T-helper 1 cell treated with Interleukin-12 subunit alpha and Interleukin-12 subunit beta and Interleukin-4 antibody, amounts not matched to agents 30 μg/mL and 1 μg/mL, for 36 hours (primary cell): ENCODE data around the gene HES2.
"Not testable (repeated sequence)": the region's sequence is repeated elsewhere in the genome, so short reads cannot be mapped to it uniquely, and the experiment has no call there.

Source experiments
- H3K27ac Mint-ChIP-seq: one replicate; pipeline ENCODE4 v1.8.0; 2021; ENCODE audit warnings: mild to moderate bottlenecking, mixed read lengths
- H3K27me3 Mint-ChIP-seq: one replicate; pipeline ENCODE4 v1.8.0; 2021; ENCODE audit warnings: low read depth, mixed read lengths
- H3K36me3 Mint-ChIP-seq: one replicate; pipeline ENCODE4 v1.8.0; 2021; ENCODE audit warnings: low read depth, mixed read lengths
- H3K4me1 Mint-ChIP-seq: one replicate; pipeline ENCODE4 v1.8.0; 2021; ENCODE audit warnings: low read depth, mixed read lengths
- H3K4me3 Mint-ChIP-seq: one replicate; pipeline ENCODE4 v1.8.0; 2021; ENCODE audit warnings: mild to moderate bottlenecking, moderate library complexity, mixed read lengths
- H3K9me3 Mint-ChIP-seq: one replicate; pipeline ENCODE4 v1.8.0; 2021; ENCODE audit warnings: mixed read lengths

HES2 gene

GRCh38 chr1:6447016-6447817 is 27.5 kb upstream of the HES2 start:
- Mint-ChIP-seq H3K4me3 (no peak overlapping the region), H3K4me1 (peaks cover 10% of the 10 kb centered on the region), H3K27me3 (peaks cover 47% of the 10 kb centered on the region), H3K27ac (no peak overlapping the region), H3K9me3 (no peaks in the 10 kb centered on the region), H3K36me3 (no peaks in the 10 kb centered on the region)

- Mint-ChIP-seq H3K4me1 (peaks cover 10% of the 10 kb centered on the region), H3K27me3 (peaks cover 53% of the 10 kb centered on the region), H3K36me3 (no peaks in the 10 kb centered on the region), H3K27ac (no peak overlapping the region), H3K9me3 (no peaks in the 10 kb centered on the region), H3K4me3 (no peak overlapping the region)
Measured at GRCh38 chr1:6446665-6447015, 26.9 kb upstream of the HES2 start.

- H3K27ac Mint-ChIP-seq, H3K9me3 Mint-ChIP-seq, H3K4me1 Mint-ChIP-seq, H3K4me3 Mint-ChIP-seq, H3K36me3 Mint-ChIP-seq: not testable (repeated sequence)
- H3K27me3 Mint-ChIP-seq: peaks cover 57% of the 10 kb centered on the region
Measured at GRCh38 chr1:6445929-6446328, 26.2 kb upstream of the HES2 start.

GRCh38 chr1:6445062-6445763 is 25.5 kb upstream of the HES2 start:
- no peak overlapping the region for H3K27ac Mint-ChIP-seq
- no peaks in the 10 kb centered on the region for H3K36me3 Mint-ChIP-seq
- H3K4me3 Mint-ChIP-seq: no peak overlapping the region
- peaks cover 10% of the 10 kb centered on the region for H3K4me1 Mint-ChIP-seq
- peaks cover 51% of the 10 kb centered on the region for H3K27me3 Mint-ChIP-seq
- no peaks in the 10 kb centered on the region for H3K9me3 Mint-ChIP-seq

- Mint-ChIP-seq H3K4me3 (no peak overlapping the region), H3K4me1 (peaks cover 6% of the 10 kb centered on the region), H3K27ac (no peak overlapping the region), H3K36me3 (no peaks in the 10 kb centered on the region), H3K27me3 (peaks cover 47% of the 10 kb centered on the region), H3K9me3 (no peaks in the 10 kb centered on the region)
Measured at GRCh38 chr1:6444377-6444776, 24.7 kb upstream of the HES2 start.

GRCh38 chr1:6443339-6444115 is 23.8 kb upstream of the HES2 start:
- Mint-ChIP-seq H3K9me3 (no peaks in the 10 kb centered on the region), H3K4me1 (peaks cover 3% of the 10 kb centered on the region), H3K36me3 (no peaks in the 10 kb centered on the region), H3K27me3 (peaks cover 48% of the 10 kb centered on the region), H3K4me3 (no peak overlapping the region), H3K27ac (no peak overlapping the region)

GRCh38 chr1:6441586-6441985 is 21.9 kb upstream of the HES2 start:
- Mint-ChIP-seq H3K4me3 (no peak overlapping the region), H3K27me3 (peaks cover 49% of the 10 kb centered on the region)

GRCh38 chr1:6440198-6441126 is 20.7 kb upstream of the HES2 start:
- H3K36me3 Mint-ChIP-seq: no peaks in the 10 kb centered on the region
- peaks cover 43% of the 10 kb centered on the region for H3K27me3 Mint-ChIP-seq
- H3K4me1 Mint-ChIP-seq: peaks cover 8% of the 10 kb centered on the region
- H3K4me3 Mint-ChIP-seq: no peak overlapping the region
- no peak overlapping the region for H3K27ac Mint-ChIP-seq
- H3K9me3 Mint-ChIP-seq: no peaks in the 10 kb centered on the region

More at GRCh38 chr1:6441586-6441985, 21.9 kb upstream of the HES2 start:
- Mint-ChIP-seq H3K4me1 (peaks cover 8% of the 10 kb centered on the region), H3K27ac (no peak overlapping the region), H3K36me3 (no peaks in the 10 kb centered on the region), H3K9me3 (no peaks in the 10 kb centered on the region)

GRCh38 chr1:6438047-6438525 is 18.4 kb upstream of the HES2 start:
- Mint-ChIP-seq H3K36me3 (no peaks in the 10 kb centered on the region), H3K9me3 (no peaks in the 10 kb centered on the region), H3K27me3 (peaks cover 43% of the 10 kb centered on the region), H3K4me3 (peak overlapping the region; percentile 28), H3K4me1 (peaks cover 8% of the 10 kb centered on the region), H3K27ac (no peak overlapping the region)

GRCh38 chr1:6437012-6437700 is 17.4 kb upstream of the HES2 start:
- peaks cover 42% of the 10 kb centered on the region for H3K27me3 Mint-ChIP-seq
- not testable (repeated sequence) for H3K4me3 Mint-ChIP-seq, H3K9me3 Mint-ChIP-seq, H3K4me1 Mint-ChIP-seq, H3K36me3 Mint-ChIP-seq, H3K27ac Mint-ChIP-seq

- not testable (repeated sequence) for H3K27ac Mint-ChIP-seq, H3K4me1 Mint-ChIP-seq, H3K4me3 Mint-ChIP-seq, H3K36me3 Mint-ChIP-seq, H3K9me3 Mint-ChIP-seq
- peaks cover 38% of the 10 kb centered on the region for H3K27me3 Mint-ChIP-seq
Measured at GRCh38 chr1:6436277-6436676, 16.6 kb upstream of the HES2 start.

GRCh38 chr1:6435547-6435946 is 15.8 kb upstream of the HES2 start:
- Mint-ChIP-seq H3K27me3 (peaks cover 37% of the 10 kb centered on the region), H3K9me3 (no peaks in the 10 kb centered on the region), H3K4me1 (peaks cover 8% of the 10 kb centered on the region), H3K36me3 (no peaks in the 10 kb centered on the region), H3K27ac (no peak overlapping the region), H3K4me3 (no peak overlapping the region)

- peaks cover 8% of the 10 kb centered on the region for H3K4me1 Mint-ChIP-seq
- no peaks in the 10 kb centered on the region for H3K9me3 Mint-ChIP-seq
- no peak overlapping the region for H3K4me3 Mint-ChIP-seq
- no peaks in the 10 kb centered on the region for H3K36me3 Mint-ChIP-seq
- H3K27me3 Mint-ChIP-seq: peaks cover 40% of the 10 kb centered on the region
- no peak overlapping the region for H3K27ac Mint-ChIP-seq
Measured at GRCh38 chr1:6435129-6435528, 15.4 kb upstream of the HES2 start.
